ENCODE data around the gene LSM7.

DNA sequence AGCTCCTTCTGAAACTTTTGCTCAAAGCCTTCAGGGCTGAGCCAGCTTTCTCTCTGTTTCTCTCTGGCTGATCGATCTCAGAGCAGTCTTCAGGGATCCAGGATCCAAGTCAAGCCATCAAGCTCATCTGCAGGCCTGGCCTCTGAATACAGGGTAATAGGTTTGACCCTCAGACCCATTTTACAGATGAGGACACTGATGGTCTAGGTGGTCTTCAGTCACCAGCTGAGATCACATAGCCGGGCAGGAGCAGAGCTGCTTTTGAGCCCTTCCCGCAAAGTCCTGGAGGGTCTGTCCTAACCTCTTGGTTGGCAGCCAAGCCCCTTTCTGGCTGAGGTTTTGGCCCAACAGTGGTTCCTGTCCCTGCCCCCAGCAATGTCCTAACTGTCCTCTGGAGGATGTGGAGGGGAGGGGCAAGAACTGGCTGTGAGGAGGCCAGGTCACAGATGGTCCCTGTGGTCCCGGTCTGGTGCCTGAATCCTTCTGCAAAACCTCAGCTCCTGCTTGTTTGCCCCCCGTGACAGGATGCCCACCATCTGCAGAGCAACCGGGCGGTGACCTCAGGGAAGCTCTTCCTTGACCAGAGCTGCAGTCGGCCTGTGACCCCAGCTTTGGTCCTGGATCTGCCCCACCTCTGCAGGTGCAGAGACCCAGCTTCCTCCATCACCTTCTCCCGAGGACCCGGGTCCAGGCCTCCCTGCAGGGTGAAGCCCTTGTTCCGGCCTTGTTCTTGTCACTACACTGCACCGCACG is 40.6 kb downstream of the LSM7 start:
- TF ChIP-seq POLR2A (IDR thresholded peaks at IDR 0.05; ENCODE audit: low read length) (no peak), GATA1 (IDR thresholded peaks at IDR 0.05; ENCODE audit: low read depth, low read length) (no peak)

Data from erythroblast (primary cell).